ENCODE data around the gene ANKMY1.

ANKMY1 gene

GRCh38 chr2:240447934-240448333, 109.9 kb downstream of the ANKMY1 start:
- no peak for DNase-seq (ENCODE audit: low spot score)

DNA sequence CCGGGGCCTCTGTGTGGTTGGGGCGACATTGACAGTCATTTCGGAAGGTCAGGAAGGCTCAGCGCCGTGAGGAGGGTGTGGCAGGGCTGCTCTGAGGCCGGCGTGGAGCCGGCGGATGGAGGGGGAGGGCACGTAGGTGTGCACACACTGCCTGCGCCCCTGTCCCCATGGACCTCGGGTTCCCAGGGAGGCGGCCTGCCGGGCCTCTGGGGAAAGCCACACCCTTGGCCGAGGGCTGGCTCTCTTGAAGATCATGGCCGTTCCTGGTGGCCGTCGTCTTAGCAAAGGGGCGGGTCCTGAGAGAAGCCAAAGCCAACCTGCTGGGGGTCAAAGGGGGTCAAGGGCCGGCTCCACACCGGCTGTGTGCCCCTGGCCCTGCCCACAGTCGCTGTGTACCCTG, 110.5 kb downstream of the ANKMY1 start:
- DNase-seq (ENCODE audit: low spot score): no peak

DNA sequence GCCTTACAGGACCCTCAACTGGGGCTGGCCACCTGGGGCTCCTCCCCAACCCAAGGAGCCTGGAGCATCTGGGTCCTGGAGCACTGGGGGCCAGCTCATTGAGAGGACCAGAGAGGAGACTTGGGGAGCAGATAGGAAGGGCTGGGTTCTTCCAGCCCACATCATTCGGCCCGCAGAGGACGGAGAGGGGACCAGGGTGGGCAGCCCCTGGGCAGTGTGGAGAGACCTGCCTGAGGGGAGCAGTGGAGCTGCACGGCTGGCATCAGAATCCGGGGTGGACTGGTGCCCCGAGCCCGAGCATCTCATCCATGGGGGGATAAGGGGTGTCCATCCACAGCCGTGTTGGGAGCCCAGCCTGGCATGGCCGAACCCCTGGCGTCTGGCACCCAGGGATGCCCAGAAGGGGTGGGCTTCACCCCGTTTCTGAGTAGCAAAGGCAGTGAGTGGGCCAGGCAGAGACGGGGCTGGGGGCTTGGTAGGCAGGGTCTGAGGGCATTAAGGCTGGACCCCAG, 111.1 kb downstream of the ANKMY1 start:
- no peak for DNase-seq (ENCODE audit: low spot score)

- no peak for DNase-seq (ENCODE audit: low spot score)
Measured at GRCh38 chr2:240445961-240446663, 111.7 kb downstream of the ANKMY1 start.

GRCh38 chr2:240444464-240444863, 113.3 kb downstream of the ANKMY1 start:
- no peak for DNase-seq (ENCODE audit: low spot score)

DNA sequence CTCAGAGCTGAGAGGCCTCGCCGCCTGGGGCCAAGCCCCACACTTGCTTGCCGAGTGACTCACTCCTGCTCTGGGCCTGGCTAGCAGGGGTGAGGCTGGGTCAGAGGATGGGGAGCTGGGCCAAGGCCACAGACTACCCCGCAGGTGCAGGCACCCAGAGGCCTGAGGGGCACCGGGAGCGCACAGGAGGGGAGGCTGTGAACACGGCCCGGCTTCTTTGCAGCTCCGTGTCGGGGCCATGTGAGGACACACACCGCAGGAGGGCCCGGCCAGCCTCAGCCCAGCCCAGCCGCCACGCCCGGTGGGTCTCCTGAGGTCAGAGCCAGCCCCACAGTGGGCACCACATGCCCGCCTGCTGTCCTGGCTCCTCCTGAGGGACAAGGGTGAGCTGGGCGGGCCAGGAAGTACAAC, 113.9 kb downstream of the ANKMY1 start:
- DNase-seq (ENCODE audit: low spot score): no peak

- DNase-seq (ENCODE audit: low spot score): no peak
Measured at GRCh38 chr2:240442891-240443715, 114.7 kb downstream of the ANKMY1 start.

- DNase-seq (ENCODE audit: low spot score): no peak
Measured at GRCh38 chr2:240441993-240442411, 115.8 kb downstream of the ANKMY1 start.

DNA sequence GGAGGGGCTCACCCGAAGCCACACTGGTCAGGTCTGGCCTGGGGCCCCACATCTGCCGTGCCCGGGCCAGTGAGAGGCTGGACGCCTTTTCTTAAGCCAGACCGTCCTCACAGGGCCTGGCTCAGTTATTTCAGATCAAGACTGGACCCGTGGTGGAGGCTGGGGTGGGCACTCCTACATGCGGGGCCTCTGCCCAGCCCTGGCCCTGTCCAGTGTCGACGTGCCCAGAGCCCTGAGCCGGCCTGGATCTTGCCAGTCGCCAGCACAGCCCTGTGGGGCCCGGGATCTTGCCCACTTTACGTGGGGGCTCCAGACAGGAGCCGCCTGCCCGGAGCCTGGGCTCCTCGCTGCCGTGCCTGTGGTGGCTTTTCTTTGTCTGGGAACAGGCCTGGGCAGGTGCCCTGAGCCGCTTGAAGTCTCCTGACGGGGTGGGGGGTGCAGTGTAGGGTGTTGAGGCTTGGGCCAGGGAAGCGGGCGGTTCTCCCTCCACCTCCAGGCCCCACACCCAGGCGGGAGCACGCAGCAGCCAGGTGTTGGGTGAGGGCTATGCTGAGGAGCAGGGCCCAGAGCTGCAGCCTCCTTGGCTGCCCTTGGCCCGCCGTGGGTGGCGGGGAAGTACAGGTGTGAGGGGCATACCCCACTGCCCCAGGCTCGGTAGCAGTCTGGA, 116.3 kb downstream of the ANKMY1 start:
- DNase-seq (ENCODE audit: low spot score): no peak

- DNase-seq (ENCODE audit: low spot score): no peak
Measured at GRCh38 chr2:240440704-240441320, 117.0 kb downstream of the ANKMY1 start.

DNA sequence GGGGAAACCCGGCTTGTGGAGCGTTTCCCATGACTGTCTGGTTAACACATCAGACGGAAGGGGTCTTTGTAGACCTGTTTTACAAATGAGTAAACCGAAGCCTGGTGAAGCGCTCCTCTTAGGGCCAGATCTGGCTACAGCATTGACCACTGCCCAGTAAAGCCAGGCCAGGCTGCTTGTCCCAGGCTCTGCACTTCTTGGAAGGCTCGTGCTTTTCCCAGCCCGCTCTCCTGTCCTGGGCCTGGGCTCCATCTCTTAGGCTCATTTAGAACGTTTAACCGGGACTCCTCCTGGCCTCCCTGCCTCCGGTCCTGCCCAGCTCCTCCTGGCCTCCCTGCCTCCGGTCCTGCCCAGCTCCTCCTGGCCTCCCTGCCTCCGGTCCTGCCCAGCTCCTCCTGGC, 117.5 kb downstream of the ANKMY1 start:
- DNase-seq (ENCODE audit: low spot score): no peak

GRCh38 chr2:240439698-240440151, 118.1 kb downstream of the ANKMY1 start:
- no peak for DNase-seq (ENCODE audit: low spot score)

- no peak for DNase-seq (ENCODE audit: low spot score)
Measured at GRCh38 chr2:240438810-240439697, 118.7 kb downstream of the ANKMY1 start.

DNA sequence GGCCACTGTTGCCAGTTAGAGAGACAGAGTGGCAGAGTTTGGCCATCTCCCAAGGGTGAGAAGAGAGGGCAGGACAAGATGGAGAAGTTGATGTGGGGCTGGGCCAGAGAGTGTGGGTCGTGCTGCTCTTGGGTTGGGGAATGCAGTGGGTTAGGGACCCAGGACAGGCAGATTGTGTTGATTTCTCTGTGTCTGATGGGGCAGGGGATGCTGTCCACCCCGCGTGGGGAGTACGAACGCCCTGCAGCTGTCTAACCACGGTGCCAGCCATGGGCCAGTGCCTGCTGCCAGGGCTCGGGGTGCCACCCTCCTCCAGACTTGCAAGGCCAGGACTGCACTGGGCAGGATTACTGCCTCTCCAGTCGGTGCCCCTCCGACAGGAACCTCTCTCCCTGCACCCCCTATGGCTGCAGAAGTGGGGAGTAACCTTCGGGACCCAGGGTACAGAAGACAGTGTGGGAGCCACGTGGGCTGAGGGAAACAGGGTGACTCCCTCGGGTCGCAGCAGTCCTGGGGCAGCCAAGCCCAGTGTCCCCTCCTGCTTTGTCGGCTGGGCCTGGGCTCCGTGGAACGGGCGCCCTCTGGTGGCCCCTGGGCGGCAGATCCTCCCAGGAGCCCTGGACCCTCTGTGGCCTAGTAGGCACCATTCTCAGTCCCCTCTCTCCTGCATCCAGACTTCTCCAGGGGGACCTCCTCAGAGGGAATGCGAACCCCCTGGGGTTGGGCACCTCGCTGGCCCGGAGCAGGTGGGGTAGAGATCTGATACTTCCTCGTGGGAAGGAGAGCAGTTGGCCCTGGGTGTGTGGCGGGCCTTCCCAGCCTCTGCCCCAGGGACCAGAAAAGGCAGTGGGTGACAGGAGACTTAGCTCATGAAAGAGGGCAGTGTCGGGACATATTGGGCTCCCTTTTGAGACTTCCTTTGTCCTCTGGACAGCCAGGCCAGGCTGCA, 119.7 kb downstream of the ANKMY1 start:
- peak; percentile 80 for DNase-seq (ENCODE audit: low spot score)

DNA sequence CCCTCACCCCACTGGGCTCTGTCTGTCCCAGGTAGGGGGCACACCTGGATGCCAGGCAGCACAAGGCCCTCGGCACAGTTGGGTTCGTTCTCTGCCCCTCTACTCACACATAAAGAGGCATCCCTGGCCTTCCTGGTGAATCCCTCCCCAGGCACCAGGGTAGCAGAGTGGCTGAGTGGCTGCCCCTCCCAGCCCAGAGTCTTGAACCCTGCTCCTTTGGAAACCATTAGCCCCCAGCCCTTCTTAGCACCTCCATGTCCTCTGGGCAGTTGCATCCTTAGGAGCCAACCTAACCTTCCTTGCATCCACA, 120.3 kb downstream of the ANKMY1 start:
- DNase-seq (ENCODE audit: low spot score): no peak

DNA sequence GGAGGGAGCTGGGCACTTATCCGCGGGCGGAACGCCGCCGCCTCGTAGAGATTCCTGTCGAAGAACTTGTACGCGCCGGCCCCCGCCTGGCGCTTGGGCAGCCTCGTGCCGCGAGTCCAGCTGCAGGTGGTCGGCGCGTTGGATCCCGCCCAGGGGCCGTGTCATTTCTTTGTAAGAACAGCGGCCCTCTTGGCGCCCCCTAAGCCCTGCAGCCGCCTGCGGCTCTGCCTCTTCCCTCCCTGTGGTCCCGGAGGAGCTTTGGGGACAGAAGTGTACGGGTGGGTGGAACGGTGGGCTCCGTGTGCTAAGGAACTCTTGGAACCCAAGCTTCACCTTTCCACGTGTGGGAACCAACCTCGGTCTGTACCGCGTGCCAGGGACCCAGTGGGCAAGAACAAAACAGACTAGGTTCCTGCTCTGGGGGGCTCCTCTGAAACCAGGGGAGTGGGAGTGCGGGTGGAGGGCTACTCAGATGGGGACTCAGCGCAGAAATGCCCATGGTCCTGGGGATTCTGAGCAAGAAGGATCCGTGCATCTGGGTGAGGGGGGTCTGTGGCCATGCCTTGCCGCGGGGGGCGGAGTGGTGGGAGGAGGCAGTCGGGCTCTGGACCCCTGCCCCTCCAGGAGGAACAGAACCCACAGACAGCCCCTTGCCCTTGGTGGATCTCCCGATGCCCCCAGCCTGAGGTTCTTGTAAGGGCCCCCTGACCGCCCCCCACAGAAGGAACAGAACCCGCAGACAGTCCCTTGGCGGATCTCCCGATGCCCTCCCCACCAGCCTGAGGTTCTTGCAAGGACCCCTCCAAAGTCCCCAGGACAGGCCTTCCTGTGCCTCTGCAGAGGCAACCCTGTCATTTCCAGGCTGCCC, 120.9 kb downstream of the ANKMY1 start:
- no peak for DNase-seq (ENCODE audit: low spot score)

DNA sequence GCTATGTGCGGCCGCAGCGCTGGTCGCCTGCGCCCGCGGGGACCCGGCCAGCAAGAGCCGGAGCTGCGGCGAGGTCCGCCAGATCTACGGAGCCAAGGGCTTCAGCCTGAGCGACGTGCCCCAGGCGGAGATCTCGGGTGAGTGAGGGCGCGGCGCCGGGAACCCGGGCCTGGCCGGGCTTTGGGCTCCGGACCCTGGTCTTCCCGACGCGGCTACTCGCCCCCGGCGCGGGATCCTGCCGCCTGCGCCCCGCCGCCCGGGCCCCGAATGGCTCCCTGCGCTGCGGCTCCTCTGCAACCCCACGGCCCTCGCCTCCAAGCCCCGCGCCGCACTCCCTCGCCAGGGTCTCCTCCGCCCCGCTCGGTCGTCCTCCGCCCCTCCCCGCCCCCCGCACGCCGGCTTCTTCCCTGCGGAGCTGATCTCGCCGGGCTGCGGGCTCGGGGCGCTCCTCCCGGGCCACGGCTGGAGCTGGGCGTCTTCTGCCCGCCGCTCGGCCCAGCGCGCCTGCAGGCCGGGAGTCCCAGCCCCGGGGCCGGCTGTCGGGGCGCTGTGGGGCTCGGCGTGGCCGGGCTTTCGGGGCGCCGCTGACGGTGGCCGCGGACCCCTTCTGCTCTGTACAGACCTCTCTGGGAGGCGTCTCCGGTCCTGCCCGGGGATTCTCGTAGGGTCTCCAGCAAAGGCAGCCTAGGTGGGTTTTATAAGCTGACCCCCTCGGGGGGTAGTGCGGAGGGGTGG, 121.7 kb downstream of the ANKMY1 start:
- DNase-seq (ENCODE audit: low spot score): no peak

DNA sequence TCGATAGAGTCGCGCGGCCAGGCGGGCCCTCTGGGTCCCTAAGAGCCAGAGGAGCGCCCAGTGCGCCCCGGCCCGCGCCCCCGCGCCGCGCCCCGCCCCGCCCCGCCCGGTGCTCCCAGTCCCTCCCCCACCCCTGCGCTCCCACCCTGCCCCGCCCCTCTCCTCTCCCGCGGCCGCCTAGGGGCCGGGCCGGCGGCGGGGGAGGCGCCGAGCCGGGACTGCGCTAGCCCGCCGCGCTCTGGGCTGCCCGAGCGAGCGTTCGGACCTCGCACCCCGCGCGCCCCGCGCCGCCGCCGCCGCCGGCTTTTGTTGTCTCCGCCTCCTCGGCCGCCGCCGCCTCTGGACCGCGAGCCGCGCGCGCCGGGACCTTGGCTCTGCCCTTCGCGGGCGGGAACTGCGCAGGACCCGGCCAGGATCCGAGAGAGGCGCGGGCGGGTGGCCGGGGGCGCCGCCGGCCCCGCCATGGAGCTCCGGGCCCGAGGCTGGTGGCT, 122.3 kb downstream of the ANKMY1 start, which contains the start of gene GPC1:
Gene GPC1, plus strand, starts transcription at position 207 of the 491 bp plus-strand sequence. Its CDS starts 256 bp downstream, at position 463.
- DNase-seq (ENCODE audit: low spot score): peak; percentile 82

All from germinal center (tissue), 1 donor.